ENCODE results near the gene SEPTIN12.

DNA sequence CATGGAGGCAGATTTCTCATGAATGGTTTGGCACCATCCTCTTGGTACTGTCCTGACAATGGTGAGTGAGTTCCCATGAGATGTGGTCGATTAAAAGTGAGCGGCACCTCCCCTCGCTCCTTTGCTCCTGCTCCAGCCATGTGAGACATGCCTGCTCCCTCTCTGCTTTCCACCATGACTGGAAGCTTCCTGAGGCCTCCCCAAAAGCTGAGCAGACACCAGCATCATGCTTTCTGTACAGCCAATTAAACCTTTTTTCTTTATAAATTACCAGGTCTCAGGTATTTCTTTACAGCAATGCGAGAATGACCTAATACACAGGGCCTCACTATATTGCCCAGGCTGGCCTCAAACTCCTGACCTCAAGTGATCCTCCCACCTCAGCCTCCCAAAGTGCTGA, 33.3 kb downstream of the SEPTIN12 start:
- TF ChIP-seq, protein P1, sequence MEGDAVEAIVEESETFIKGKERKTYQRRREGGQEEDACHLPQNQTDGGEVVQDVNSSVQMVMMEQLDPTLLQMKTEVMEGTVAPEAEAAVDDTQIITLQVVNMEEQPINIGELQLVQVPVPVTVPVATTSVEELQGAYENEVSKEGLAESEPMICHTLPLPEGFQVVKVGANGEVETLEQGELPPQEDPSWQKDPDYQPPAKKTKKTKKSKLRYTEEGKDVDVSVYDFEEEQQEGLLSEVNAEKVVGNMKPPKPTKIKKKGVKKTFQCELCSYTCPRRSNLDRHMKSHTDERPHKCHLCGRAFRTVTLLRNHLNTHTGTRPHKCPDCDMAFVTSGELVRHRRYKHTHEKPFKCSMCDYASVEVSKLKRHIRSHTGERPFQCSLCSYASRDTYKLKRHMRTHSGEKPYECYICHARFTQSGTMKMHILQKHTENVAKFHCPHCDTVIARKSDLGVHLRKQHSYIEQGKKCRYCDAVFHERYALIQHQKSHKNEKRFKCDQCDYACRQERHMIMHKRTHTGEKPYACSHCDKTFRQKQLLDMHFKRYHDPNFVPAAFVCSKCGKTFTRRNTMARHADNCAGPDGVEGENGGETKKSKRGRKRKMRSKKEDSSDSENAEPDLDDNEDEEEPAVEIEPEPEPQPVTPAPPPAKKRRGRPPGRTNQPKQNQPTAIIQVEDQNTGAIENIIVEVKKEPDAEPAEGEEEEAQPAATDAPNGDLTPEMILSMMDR (IDR thresholded peaks at IDR 0.05; ENCODE audit: low read length) = no peak
- TF ChIP-seq EZH2 (IDR thresholded peaks at IDR 0.05; ENCODE audit: borderline replicate concordance, low read length) = no peak

Data from OCI-LY1 (cell line).